Bronchial smooth muscle cell (primary cell): ENCODE results near the gene AP1S1. TPM values are rescaled to one million over a fixed set of nuclear protein-coding genes. Genes with fewer than 3 reads are reported as not detected.

Experiments used
- total RNA-seq: library from RNA; depleted of rRNA; stranded (reverse); fragments of >200 nt; gene quantifications from 2 replicates; pipeline ENCODE4 v1.2.1, GENCODE V29; 2014

The AP1S1 gene
- total RNA-seq: 168 and 194 TPM in 2 replicates

DNA sequence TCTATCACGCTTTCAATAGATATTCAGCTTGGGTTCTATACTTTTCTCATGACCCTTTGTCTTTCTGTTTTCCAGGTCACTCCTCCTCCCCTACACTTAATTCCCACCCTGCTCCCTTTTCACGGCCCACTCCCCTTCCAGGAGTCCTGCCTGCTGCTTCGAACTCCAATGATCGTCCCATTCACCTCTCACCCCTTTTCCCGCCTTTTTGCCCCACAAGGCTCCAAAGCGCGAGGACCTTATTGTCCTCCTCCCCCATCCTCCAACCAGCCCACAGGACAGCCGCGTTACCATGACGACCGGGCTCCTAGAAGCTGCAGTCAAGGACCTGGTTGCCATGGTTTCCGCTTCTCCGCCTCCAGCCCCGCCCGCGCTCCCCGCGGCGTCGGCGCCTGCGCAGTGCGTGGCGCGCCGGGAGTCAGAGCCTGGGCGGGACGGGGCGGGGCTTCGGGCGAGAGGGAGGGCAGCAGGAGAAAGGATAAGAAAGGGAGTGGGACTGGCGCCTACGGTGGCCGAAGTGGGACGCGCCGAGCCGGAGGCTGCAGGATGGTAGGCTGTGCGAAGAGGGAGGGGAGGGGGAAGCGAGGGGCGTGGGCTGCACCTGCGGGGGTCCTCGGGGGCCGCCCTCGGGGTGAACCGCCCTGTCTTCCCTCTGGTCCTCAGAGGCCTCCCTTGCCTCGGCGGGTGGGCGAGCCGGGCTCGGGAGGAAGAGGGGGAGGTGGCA, at the start of gene AP1S1:
Gene AP1S1 (plus strand): TSS at position 508 of the 724 bp plus-strand sequence. CDS start 39 bp downstream, at position 547.

DNA sequence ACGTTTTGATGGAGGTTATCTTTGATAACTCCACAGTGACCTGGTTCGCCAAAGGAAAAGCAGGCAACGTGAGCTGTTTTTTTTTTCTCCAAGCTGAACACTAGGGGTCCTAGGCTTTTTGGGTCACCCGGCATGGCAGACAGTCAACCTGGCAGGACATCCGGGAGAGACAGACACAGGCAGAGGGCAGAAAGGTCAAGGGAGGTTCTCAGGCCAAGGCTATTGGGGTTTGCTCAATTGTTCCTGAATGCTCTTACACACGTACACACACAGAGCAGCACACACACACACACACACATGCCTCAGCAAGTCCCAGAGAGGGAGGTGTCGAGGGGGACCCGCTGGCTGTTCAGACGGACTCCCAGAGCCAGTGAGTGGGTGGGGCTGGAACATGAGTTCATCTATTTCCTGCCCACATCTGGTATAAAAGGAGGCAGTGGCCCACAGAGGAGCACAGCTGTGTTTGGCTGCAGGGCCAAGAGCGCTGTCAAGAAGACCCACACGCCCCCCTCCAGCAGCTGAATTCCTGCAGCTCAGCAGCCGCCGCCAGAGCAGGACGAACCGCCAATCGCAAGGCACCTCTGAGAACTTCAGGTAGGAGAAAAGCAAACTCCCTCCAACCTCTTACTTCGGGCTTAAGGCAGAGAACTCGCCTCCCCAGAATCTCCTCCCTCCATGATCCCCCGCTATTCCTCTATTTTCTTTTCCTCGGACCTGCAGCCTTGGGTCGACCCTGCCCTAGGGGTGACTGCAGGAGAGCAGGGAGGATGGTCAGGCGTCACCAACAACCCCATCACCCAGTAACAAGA, 27.4 kb upstream of the AP1S1 start, which contains the start of gene SERPINE1:
Gene SERPINE1 (plus strand): TSS at position 454 of the 809 bp plus-strand sequence. CDS start 1,290 bp downstream, outside the sequence.

DNA sequence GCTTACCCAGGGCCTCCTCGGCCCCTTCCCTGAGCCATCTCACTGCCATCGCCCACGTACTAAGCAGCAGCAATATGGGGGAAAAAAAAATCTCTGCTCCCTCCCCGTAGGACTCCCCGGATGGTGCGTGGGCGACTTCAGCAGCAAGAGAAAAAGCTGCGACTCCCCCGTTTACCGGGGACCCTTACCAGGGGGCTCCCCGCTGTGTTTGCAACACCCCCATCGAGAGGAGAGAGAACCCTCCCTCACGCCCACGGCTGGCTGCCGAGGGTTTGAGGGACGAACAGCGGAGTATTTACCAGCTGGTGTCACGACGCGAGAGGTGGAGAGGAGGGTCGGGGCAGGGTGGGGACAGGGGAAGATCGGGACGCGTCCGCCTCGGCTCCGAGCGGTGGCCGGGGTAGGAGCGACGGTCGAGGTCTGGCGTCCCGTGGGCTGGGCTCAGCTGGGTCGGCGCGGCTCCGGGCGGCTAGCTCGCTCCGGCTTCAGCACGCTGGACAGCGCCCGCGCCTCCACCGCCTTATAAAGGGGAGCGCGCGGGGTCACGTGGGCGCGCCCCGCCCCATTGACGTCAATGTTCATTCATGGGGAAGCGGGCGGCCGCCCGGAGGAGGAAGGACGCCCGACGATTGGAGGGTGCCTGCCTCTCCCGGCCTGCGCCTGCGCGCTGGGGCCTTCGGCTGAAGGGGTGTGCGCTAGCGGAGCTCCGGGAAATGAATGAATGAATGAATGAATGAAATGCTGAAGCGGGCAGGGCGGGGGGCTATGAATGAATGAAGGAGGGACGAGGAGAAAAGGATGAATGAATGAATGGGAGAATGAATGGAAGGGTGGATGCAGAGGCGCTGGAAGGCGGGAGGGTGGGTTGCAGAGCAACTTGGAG, 11.0 kb downstream of the AP1S1 start, which contains the start of gene VGF:
Gene VGF (minus strand): TSS at position 495 of the 883 bp plus-strand sequence. CDS start 726 bp downstream, outside the sequence.

DNA sequence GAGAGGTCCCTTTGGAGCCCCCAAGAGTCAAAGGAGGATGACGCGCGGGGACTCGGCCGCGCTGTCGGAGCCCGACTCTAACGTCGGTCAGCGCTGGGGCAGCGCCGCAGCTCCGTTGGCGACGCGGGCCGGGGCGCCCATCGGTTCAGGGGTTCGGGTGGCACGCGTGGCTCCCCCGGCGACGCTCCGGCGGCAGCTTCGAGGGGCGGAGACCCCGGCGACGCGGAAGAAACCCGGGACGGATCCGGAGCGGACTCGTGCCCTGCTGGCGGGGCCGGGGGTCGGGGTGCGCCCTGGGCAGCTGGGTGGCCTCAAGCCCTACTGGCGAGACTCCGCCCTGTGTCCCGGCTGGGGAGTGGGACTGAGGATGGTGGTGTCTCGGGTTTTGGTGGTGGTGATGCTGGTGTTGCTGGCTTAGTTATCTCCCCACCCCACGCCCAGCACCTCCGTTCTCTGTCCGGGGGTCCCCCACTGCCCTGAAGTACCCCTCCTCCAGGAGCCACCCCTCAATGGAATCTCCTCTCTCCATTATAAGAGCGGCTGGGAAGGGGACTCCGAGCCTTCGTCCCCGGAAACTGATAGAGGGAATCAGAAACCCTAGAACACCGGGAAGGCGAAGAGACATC, 26.0 kb downstream of the AP1S1 start, which contains the start of gene NAT16:
Gene NAT16 (minus strand): TSS at position 164 of the 626 bp plus-strand sequence. CDS start 5,486 bp downstream, outside the sequence.

DNA sequence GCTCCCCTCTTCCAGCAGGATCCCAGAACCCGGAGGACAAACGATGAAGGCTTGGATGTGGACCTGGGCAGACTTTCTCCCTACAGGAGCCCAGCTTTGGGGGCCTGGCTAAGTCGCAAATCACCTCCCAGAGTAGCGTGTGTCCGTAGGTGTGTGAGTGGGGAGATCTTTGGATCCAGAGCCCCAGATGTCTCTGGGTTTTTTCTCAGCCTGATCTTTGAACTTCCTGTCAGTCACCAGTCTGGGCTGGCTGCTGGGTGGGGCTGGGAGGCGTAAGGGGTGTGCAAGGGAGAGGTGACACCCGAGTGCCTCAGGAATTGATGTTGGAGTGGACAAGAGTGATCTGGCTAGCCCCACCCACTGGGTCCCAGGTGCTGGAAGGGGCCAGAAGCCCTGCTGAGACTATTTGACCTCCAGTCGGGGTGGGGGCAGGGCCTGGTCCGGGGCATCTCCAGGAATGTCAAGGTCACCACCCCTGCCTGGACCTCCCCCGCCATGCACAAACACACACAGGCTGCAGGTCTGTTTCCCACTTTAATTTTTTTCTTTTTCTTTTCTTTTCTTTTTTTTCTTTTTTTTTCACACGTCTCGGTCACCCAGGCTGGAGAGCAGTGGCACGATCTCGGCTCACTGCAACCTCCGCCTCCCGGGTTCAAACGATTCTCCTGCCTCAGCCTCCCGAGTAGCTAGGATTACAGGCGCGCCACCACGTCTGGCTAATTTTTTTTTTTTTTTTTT, 46.8 kb downstream of the AP1S1 start, which contains the start of gene MOGAT3:
Gene MOGAT3 (minus strand): TSS at position 175 of the 738 bp plus-strand sequence. CDS start 182 bp downstream, outside the sequence.

Other genes with a start within 250 kb of the AP1S1 start
- gene MUC3A, start 204.9 kb upstream of the AP1S1 start, total RNA-seq: under 0.01 TPM in 1 of 2 replicates, not detected in the other
- 0.32 and 0.34 TPM in 2 replicates for gene MUC12, start 184.9 kb upstream of the AP1S1 start, total RNA-seq
- gene MUC17, start 134.4 kb upstream of the AP1S1 start, total RNA-seq: not detected in 2 replicates
- 23.2 and 36.1 TPM in 2 replicates for gene TRIM56, start 69.0 kb upstream of the AP1S1 start, total RNA-seq
- gene SERPINE1, start 27.4 kb upstream of the AP1S1 start, total RNA-seq: 26.5 and 37.9 TPM in 2 replicates
- 0.32 TPM in 1 of 2 replicates, not detected in the other for gene VGF, start 11.1 kb downstream of the AP1S1 start, total RNA-seq
- not detected in 2 replicates for gene NAT16, start 25.8 kb downstream of the AP1S1 start, total RNA-seq
- not detected in 2 replicates for gene MOGAT3, start 46.6 kb downstream of the AP1S1 start, total RNA-seq
- 75.1 and 96.5 TPM in 2 replicates for gene PLOD3, start 63.1 kb downstream of the AP1S1 start, total RNA-seq
- 45.3 and 91.6 TPM in 2 replicates for gene ZNHIT1, start 63.7 kb downstream of the AP1S1 start, total RNA-seq
- 2.5 and 4.1 TPM in 2 replicates for gene CLDN15, start 83.3 kb downstream of the AP1S1 start, total RNA-seq
- 274 and 310 TPM in 2 replicates for gene FIS1, start 90.6 kb downstream of the AP1S1 start, total RNA-seq
- 23.6 and 38.6 TPM in 2 replicates for gene IFT22, start 167.3 kb downstream of the AP1S1 start, total RNA-seq
- not detected in 2 replicates for gene COL26A1, start 208.4 kb downstream of the AP1S1 start, total RNA-seq